Suprapubic skin (tissue), 4 donors: Measurements from ENCODE around the gene NOX3. TPM values are rescaled to one million over a fixed set of nuclear protein-coding genes. Genes with fewer than 3 reads are reported as not detected.

Experiments used
- DNase-seq, 2 donors: peaks; one replicate each; pipeline ENCODE4 v3.0.0-alpha.2; 2019; ENCODE audit warnings: low spot score in 2 of 2
- H3K27ac ChIP-seq: fragments of 200-600 bp; sonication (generic); one replicate; pipeline ENCODE4 v1.5.1; 2019
- H3K27me3 ChIP-seq: fragments of 200-600 bp; sonication (generic); one replicate; pipeline ENCODE4 v1.5.1; 2019
- H3K36me3 ChIP-seq: fragments of 200-600 bp; sonication (generic); one replicate; pipeline ENCODE4 v1.5.1; 2019
- H3K4me1 ChIP-seq: fragments of 200-600 bp; sonication (generic); one replicate; pipeline ENCODE4 v1.5.1; 2019
- H3K4me3 ChIP-seq: fragments of 200-600 bp; sonication (generic); one replicate; pipeline ENCODE4 v1.5.1; 2019; ENCODE audit warnings: mild to moderate bottlenecking
- H3K9me3 ChIP-seq: fragments of 200-600 bp; sonication (generic); one replicate; pipeline ENCODE4 v1.5.1; 2019
- EP300 ChIP-seq: sonication (generic); formaldehyde crosslinking; IDR thresholded peaks from one replicate; pipeline ENCODE4 v1.6.1; 2017; ENCODE audit warnings: antibody characterized with exemption
- total RNA-seq, 4 donors: library from RNA; depleted of rRNA; stranded (reverse); fragments of >200 nt; gene quantifications; one replicate each; pipeline ENCODE4 v1.1.0, GENCODE V29; 2016

Gene NOX3
- total RNA-seq, 4 donors from 2014 or later = not detected

DNA sequence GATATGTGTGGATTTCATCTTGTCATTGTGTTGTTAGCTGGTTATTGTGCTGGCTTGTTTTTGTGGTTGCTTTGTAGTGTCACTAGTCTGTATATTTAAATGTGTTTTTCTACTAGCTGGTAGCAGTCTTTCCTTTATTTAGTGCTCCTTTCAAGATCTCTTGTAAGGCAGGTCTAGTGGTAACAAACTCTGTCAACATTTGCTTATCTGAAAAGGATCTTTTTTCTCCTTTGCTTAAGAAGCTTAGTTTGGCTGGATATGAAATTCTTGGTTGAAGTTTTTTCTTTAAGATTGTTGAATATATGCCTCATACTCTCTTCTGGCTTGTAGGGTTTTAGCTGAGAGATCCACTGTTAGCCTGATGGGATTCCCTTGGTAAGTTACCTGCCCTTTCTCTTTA, 108.7 kb downstream of the NOX3 start:
- TF ChIP-seq EP300 = no peak
- Histone ChIP-seq H3K4me1 (no peaks in the 10 kb centered on the region), H3K27ac (no peak overlapping the region), H3K27me3 (no peaks in the 10 kb centered on the region), H3K36me3 (no peaks in the 10 kb centered on the region), H3K4me3 (no peak overlapping the region), H3K9me3 (no peaks in the 10 kb centered on the region)
- no peak for DNase-seq

Other genes with a start within 250 kb of the NOX3 start
- gene CLDN20, start 191.8 kb downstream of the NOX3 start, total RNA-seq = not detected
- 10 to 100 TPM in 3 of 4 donors, 1 to 10 TPM in 1; 6.7 to 20.3 (median 14.9) TPM for gene TFB1M, start 141.4 kb downstream of the NOX3 start, total RNA-seq